ENCODE measurements around the gene CHCHD6.

CHCHD6 gene

GRCh38 chr3:126832933-126833332 is 128.9 kb downstream of the CHCHD6 start:
- DNase-seq, result no peak

GRCh38 chr3:126834596-126835471 is 130.8 kb downstream of the CHCHD6 start:
- peak; percentile 8 for DNase-seq

- peak; percentile 29 for DNase-seq
Observed at GRCh38 chr3:126835472-126836219, 131.6 kb downstream of the CHCHD6 start.

- no peak for DNase-seq
Observed at GRCh38 chr3:126836220-126836860, 132.3 kb downstream of the CHCHD6 start.

GRCh38 chr3:126837773-126838172 is 133.7 kb downstream of the CHCHD6 start:
- no peak for DNase-seq

GRCh38 chr3:126845920-126846715 is 142.1 kb downstream of the CHCHD6 start:
- DNase-seq, result peak; percentile 17

- no peak for DNase-seq
Observed at GRCh38 chr3:126847061-126847460, 143.0 kb downstream of the CHCHD6 start.

GRCh38 chr3:126848991-126849390 is 145.0 kb downstream of the CHCHD6 start:
- DNase-seq, result no peak

- DNase-seq, result no peak
Observed at GRCh38 chr3:126849768-126850167, 145.7 kb downstream of the CHCHD6 start.

- peak; percentile 89 for DNase-seq
Observed at GRCh38 chr3:126850370-126851085, 146.5 kb downstream of the CHCHD6 start.

- no peak for DNase-seq
Observed at GRCh38 chr3:126851382-126851781, 147.3 kb downstream of the CHCHD6 start.

GRCh38 chr3:126851934-126852333 is 147.9 kb downstream of the CHCHD6 start:
- no peak for DNase-seq

GRCh38 chr3:126852511-126852910 is 148.5 kb downstream of the CHCHD6 start:
- no peak for DNase-seq

- DNase-seq, result no peak
Observed at GRCh38 chr3:126854666-126855065, 150.6 kb downstream of the CHCHD6 start.

GRCh38 chr3:126855374-126855773 is 151.3 kb downstream of the CHCHD6 start:
- no peak for DNase-seq

GRCh38 chr3:126857928-126858327 is 153.9 kb downstream of the CHCHD6 start:
- no peak for DNase-seq

GRCh38 chr3:126858401-126858800 is 154.4 kb downstream of the CHCHD6 start:
- DNase-seq, result no peak

- DNase-seq, result peak; percentile 89
Observed at GRCh38 chr3:126858887-126859286, 154.8 kb downstream of the CHCHD6 start.

GRCh38 chr3:126859415-126860246 is 155.6 kb downstream of the CHCHD6 start:
- DNase-seq, result no peak

- DNase-seq, result no peak
Observed at GRCh38 chr3:126865736-126866135, 161.7 kb downstream of the CHCHD6 start.

Data from fibroblast of skin of back (primary cell).